Breast epithelium (tissue), 4 donors: ENCODE results near the gene AGBL1. TPM values are rescaled to one million over a fixed set of nuclear protein-coding genes. Genes with fewer than 3 reads are reported as not detected.

Experiments
- DNase-seq, 2 donors: peaks; one replicate each; pipeline ENCODE4 v3.0.0-alpha.2; 2019; ENCODE audit warnings: low spot score in 2 of 2
- H3K27ac ChIP-seq, 2 donors: fragments of 200-600 bp; sonication (generic) in 1 of 2; one replicate each; pipeline ENCODE4 v1.5.1; 2016 to 2019; ENCODE audit warnings: mild to moderate bottlenecking in 1 of 2
- H3K27me3 ChIP-seq, 2 donors: fragments of 200-600 bp; sonication (generic) in 1 of 2; one replicate each; pipeline versions ENCODE4 v1.5.1 to v1.6.0; 2017 to 2019; ENCODE audit warnings: control low read depth in 1 of 2, mild to moderate bottlenecking in 1 of 2
- H3K36me3 ChIP-seq: fragments of 200-600 bp; one replicate; pipeline ENCODE4 v1.5.1; 2019
- H3K4me1 ChIP-seq, 2 donors: fragments of 200-600 bp; sonication (generic); one replicate each; pipeline ENCODE4 v1.5.1; 2016 to 2019; ENCODE audit warnings: control low read depth in 1 of 2
- H3K4me3 ChIP-seq, 3 donors: fragments of 200-600 bp; sonication (generic); 1 replicate in 2 of 3; 2 replicates in 1 of 3; pipeline ENCODE4 v1.5.1; 2016 to 2019; ENCODE audit warnings: mild to moderate bottlenecking in 3 of 3, moderate library complexity in 2 of 3
- H3K9me3 ChIP-seq, 2 donors: fragments of 200-600 bp; sonication (generic) in 1 of 2; one replicate each; pipeline ENCODE4 v1.5.1; 2016 to 2019; ENCODE audit warnings: control low read depth in 1 of 2
- CTCF ChIP-seq, 3 donors: fragments of 450-650 bp; IDR thresholded peaks; one replicate each; pipeline ENCODE4 v1.5.1; 2016 to 2017; ENCODE audit warnings: antibody characterized with exemption in 3 of 3, mild to moderate bottlenecking in 3 of 3, moderate library complexity in 3 of 3
- POLR2A ChIP-seq: fragments of 450-650 bp; IDR thresholded peaks from one replicate; pipeline ENCODE4 v1.6.1; 2016; ENCODE audit warnings: antibody characterized with exemption, mild to moderate bottlenecking, moderate library complexity
- POLR2AphosphoS5 ChIP-seq, 3 donors: sonication (generic); formaldehyde crosslinking; IDR thresholded peaks; one replicate each; pipeline ENCODE4 v1.6.1; 2017; ENCODE audit warnings: antibody characterized with exemption in 3 of 3
- intact Hi-C: fragments of 100-400 bp; cut with DNase I; formaldehyde crosslinking; loops from one replicate; pipeline ENCODE4 v1.15.1; 2023; ENCODE audit warnings: low total_unique reads
- total RNA-seq, 3 donors: library from RNA; depleted of rRNA; stranded (reverse); fragments of >200 nt; gene quantifications; one replicate each; pipeline ENCODE4 v1.1.0, GENCODE V29; 2016

AGBL1 gene
- total RNA-seq, 3 donors from 2014 or later: not detected

DNA sequence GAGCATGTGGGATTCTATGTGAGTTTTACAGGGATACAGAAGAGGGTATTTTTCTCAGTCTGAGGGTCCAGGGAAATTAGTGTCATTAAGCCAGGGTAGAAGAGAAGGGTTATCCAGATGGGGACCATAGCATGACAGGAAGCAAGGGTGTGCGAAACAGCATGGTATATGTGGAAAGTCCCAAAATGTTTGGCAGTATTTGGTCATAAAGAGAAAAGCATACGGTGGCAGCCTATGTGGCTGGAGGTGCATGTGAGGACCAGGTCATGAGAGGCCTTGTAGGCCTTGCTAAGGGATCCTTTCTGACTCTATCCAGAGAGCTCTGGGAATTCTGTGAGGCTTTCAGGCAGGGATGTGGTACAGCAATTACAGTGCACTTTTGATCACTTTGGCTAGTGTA, 411.4 kb downstream of the AGBL1 start:
- no peak for TF ChIP-seq CTCF (IDR thresholded peaks at IDR 0.05)
- TF ChIP-seq POLR2AphosphoS5 (IDR thresholded peaks at IDR 0.05): no peak
- TF ChIP-seq POLR2A: no peak
- Histone ChIP-seq H3K27ac (no peak overlapping the region), H3K27me3 (no peaks in the 10 kb centered on the region), H3K4me1 (no peaks in the 10 kb centered on the region), H3K9me3 (no peaks in the 10 kb centered on the region), H3K4me3 (no peak overlapping the region), H3K36me3 (no peaks in the 10 kb centered on the region)
- DNase-seq: no peak
- intact Hi-C loops: loop anchor here (10.0 kb wide), 1 partner anchor 1634 kb away; no protein-coding TSS in a partner anchor

GRCh38 chr15:86493884-86494283, 414.2 kb downstream of the AGBL1 start:
- Histone ChIP-seq H3K4me1 (no peaks in the 10 kb centered on the region), H3K27me3 (no peaks in the 10 kb centered on the region), H3K36me3 (no peaks in the 10 kb centered on the region), H3K27ac (no peak overlapping the region), H3K4me3 (no peak overlapping the region), H3K9me3 (no peaks in the 10 kb centered on the region)
- DNase-seq: no peak
- intact Hi-C loops: loop anchor here (10.0 kb wide), 1 partner anchor 1631 kb away; no protein-coding TSS in a partner anchor
- TF ChIP-seq CTCF (IDR thresholded peaks at IDR 0.05) (no peak), POLR2AphosphoS5 (IDR thresholded peaks at IDR 0.05) (no peak), POLR2A (no peak)

DNA sequence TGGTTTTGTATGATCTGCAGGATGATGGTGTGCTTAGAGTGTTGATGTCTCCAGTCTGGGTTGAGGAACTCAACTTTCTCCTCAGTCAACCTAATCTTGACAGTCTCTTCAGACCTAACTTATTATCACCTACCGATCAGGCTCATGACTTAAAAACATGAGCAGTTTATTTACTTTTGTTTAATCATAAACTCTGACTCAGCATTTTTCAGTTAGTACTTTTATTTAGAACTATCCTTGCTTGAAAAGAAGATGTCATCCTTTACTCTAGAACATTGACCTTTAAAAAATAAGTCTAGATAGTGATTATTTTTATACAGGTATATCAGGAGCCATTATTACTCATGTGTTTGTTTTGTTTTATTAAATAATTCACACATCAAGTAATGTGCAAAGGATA, 414.8 kb downstream of the AGBL1 start:
- intact Hi-C loops: loop anchor here (10.0 kb wide), 1 partner anchor 1630 kb away; no protein-coding TSS in a partner anchor
- Histone ChIP-seq H3K36me3 (no peaks in the 10 kb centered on the region), H3K4me3 (no peak overlapping the region), H3K27ac (no peak overlapping the region), H3K27me3 (no peaks in the 10 kb centered on the region), H3K9me3 (no peaks in the 10 kb centered on the region), H3K4me1 (no peaks in the 10 kb centered on the region)
- no peak for DNase-seq
- TF ChIP-seq POLR2A (no peak), CTCF (IDR thresholded peaks at IDR 0.05) (no peak), POLR2AphosphoS5 (IDR thresholded peaks at IDR 0.05) (no peak)

GRCh38 chr15:86502301-86502700, 422.6 kb downstream of the AGBL1 start:
- no peak for TF ChIP-seq POLR2AphosphoS5 (IDR thresholded peaks at IDR 0.05)
- TF ChIP-seq CTCF (IDR thresholded peaks at IDR 0.05): no peak
- TF ChIP-seq POLR2A: no peak
- no peak for DNase-seq
- H3K4me1 ChIP-seq: no peaks in the 10 kb centered on the region
- no peaks in the 10 kb centered on the region for H3K36me3 ChIP-seq
- no peaks in the 10 kb centered on the region for H3K9me3 ChIP-seq
- intact Hi-C loops: no loop called here
- H3K27me3 ChIP-seq: no peaks in the 10 kb centered on the region
- H3K4me3 ChIP-seq: no peak overlapping the region
- H3K27ac ChIP-seq: no peak overlapping the region

GRCh38 chr15:86505951-86506350, 426.3 kb downstream of the AGBL1 start:
- no peak for TF ChIP-seq POLR2A
- no peak for TF ChIP-seq POLR2AphosphoS5 (IDR thresholded peaks at IDR 0.05)
- no peak for TF ChIP-seq CTCF (IDR thresholded peaks at IDR 0.05)
- intact Hi-C loops: no loop called here

More at GRCh38 chr15:86505951-86506350, 426.3 kb downstream of the AGBL1 start:
- no peaks in the 10 kb centered on the region for H3K4me1 ChIP-seq
- H3K9me3 ChIP-seq: no peaks in the 10 kb centered on the region
- no peaks in the 10 kb centered on the region for H3K27me3 ChIP-seq
- no peaks in the 10 kb centered on the region for H3K36me3 ChIP-seq
- H3K4me3 ChIP-seq: no peak overlapping the region
- DNase-seq: no peak
- H3K27ac ChIP-seq: no peak overlapping the region
